Parathyroid adenoma (tissue), 2 donors: Measurements from ENCODE around the gene TUBA8.
A peak's percentile ranks its signal among the peaks of the same experiment; 100 is the strongest.

ENCODE experiments used
- H2AFZ ChIP-seq: fragments of 300-600 bp; sonication (generic); one replicate; pipeline ENCODE4 v1.7.0; 2017; ENCODE audit warnings: antibody characterized with exemption, mild to moderate bottlenecking
- H3K27ac ChIP-seq: fragments of 300-600 bp; sonication (generic); one replicate; pipeline ENCODE4 v1.7.0; 2017
- H3K27me3 ChIP-seq: fragments of 300-600 bp; sonication (generic); one replicate; pipeline ENCODE4 v1.7.0; 2017; ENCODE audit warnings: low read length; ENCODE audit not compliant: control insufficient read depth, insufficient read depth
- H3K36me3 ChIP-seq: fragments of 300-600 bp; sonication (generic); one replicate; pipeline ENCODE4 v1.7.0; 2017; ENCODE audit warnings: low read length; ENCODE audit not compliant: control insufficient read depth, insufficient read depth
- H3K4me1 ChIP-seq: fragments of 300-600 bp; sonication (generic); one replicate; pipeline ENCODE4 v1.7.0; 2017; ENCODE audit warnings: control low read depth
- H3K4me2 ChIP-seq: fragments of 300-600 bp; sonication (generic); one replicate; pipeline ENCODE4 v1.7.0; 2017; ENCODE audit warnings: low read length
- H3K4me3 ChIP-seq: fragments of 300-600 bp; sonication (generic); one replicate; pipeline ENCODE4 v1.7.0; 2017; ENCODE audit warnings: low read depth, low read length
- H3K79me2 ChIP-seq: fragments of 300-600 bp; sonication (generic); one replicate; pipeline ENCODE4 v1.7.0; 2017; ENCODE audit warnings: control low read depth
- H3K9ac ChIP-seq: fragments of 300-600 bp; sonication (generic); one replicate; pipeline ENCODE4 v1.7.0; 2017; ENCODE audit warnings: mild to moderate bottlenecking
- H3K9me3 ChIP-seq: fragments of 300-600 bp; sonication (generic); one replicate; pipeline ENCODE4 v1.7.0; 2017; ENCODE audit warnings: low read length; ENCODE audit not compliant: control insufficient read depth
- TF ChIP-seq, protein P1 (sequence below): fragments of 300-600 bp; sonication (generic); IDR thresholded peaks from one replicate; pipeline ENCODE4 v1.7.0; 2017; ENCODE audit warnings: antibody characterized with exemption, mild to moderate bottlenecking
- donor health status: primary hyperparathyroidism.

TUBA8 gene

GRCh38 chr22:18109410-18110193 lies 1.0 kb upstream of the TUBA8 start:
- Histone ChIP-seq H3K4me2 (peak overlapping the region; percentile 61), H3K9ac (no peak overlapping the region), H3K4me3 (no peak overlapping the region), H2AFZ (peak overlapping the region; percentile 75), H3K27me3 (no peaks in the 10 kb centered on the region), H3K36me3 (no peaks in the 10 kb centered on the region), H3K9me3 (no peaks in the 10 kb centered on the region), H3K79me2 (no peaks in the 10 kb centered on the region), H3K4me1 (no peaks in the 10 kb centered on the region), H3K27ac (no peak overlapping the region)
- TF ChIP-seq, protein P1, sequence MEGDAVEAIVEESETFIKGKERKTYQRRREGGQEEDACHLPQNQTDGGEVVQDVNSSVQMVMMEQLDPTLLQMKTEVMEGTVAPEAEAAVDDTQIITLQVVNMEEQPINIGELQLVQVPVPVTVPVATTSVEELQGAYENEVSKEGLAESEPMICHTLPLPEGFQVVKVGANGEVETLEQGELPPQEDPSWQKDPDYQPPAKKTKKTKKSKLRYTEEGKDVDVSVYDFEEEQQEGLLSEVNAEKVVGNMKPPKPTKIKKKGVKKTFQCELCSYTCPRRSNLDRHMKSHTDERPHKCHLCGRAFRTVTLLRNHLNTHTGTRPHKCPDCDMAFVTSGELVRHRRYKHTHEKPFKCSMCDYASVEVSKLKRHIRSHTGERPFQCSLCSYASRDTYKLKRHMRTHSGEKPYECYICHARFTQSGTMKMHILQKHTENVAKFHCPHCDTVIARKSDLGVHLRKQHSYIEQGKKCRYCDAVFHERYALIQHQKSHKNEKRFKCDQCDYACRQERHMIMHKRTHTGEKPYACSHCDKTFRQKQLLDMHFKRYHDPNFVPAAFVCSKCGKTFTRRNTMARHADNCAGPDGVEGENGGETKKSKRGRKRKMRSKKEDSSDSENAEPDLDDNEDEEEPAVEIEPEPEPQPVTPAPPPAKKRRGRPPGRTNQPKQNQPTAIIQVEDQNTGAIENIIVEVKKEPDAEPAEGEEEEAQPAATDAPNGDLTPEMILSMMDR, result no peak

GRCh38 chr22:18110954-18111758 lies 547 bp downstream of the TUBA8 start:
- H3K36me3 ChIP-seq, result no peaks in the 10 kb centered on the region
- H3K27me3 ChIP-seq, result no peaks in the 10 kb centered on the region
- TF ChIP-seq, protein P1, result no peak
- no peak overlapping the region for H3K9ac ChIP-seq
- H3K27ac ChIP-seq, result no peak overlapping the region
- peak overlapping the region; percentile 40 for H3K4me3 ChIP-seq
- peak overlapping the region; percentile 75 for H2AFZ ChIP-seq
- H3K79me2 ChIP-seq, result no peaks in the 10 kb centered on the region
- H3K4me2 ChIP-seq, result peak overlapping the region; percentile 61
- no peaks in the 10 kb centered on the region for H3K4me1 ChIP-seq
- H3K9me3 ChIP-seq, result no peaks in the 10 kb centered on the region

DNA sequence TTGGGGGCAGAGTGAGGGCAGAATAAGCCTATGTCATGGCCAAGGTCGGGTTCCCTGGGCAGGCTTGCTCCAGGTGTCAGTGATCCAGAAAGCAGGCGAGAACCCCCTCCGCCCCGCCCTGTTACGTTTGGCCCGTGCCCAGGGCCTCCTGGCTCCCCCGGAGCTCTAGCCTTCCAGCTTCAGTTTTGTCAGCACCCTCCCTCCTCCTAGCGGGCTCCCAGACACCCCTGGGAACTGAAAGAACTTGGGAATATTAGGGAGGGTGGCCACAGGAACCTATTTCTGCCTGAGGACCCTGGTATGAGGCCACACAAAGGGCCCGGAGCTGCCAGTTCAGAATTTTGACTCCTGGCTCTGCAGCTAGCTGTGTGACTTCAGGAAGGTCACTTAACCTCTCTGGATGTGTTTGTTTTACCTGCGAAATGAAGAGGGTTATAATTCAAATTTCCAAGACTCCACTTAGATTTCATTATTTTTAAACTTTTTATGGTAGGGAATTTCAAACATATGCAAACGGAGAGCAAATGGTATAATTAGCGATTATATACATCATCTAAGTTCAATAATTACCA lies 1.2 kb downstream of the TUBA8 start:
- Histone ChIP-seq H3K27me3 (no peaks in the 10 kb centered on the region), H3K79me2 (no peaks in the 10 kb centered on the region), H3K36me3 (no peaks in the 10 kb centered on the region), H3K4me1 (no peaks in the 10 kb centered on the region), H3K9ac (no peak overlapping the region), H2AFZ (no peak overlapping the region), H3K9me3 (no peaks in the 10 kb centered on the region), H3K4me3 (no peak overlapping the region), H3K4me2 (no peak overlapping the region), H3K27ac (no peak overlapping the region)
- TF ChIP-seq, protein P1, result no peak

GRCh38 chr22:18112440-18112839 lies 1.8 kb downstream of the TUBA8 start:
- Histone ChIP-seq H2AFZ (no peak overlapping the region), H3K9ac (no peak overlapping the region), H3K27ac (no peak overlapping the region), H3K4me2 (no peak overlapping the region), H3K9me3 (no peaks in the 10 kb centered on the region), H3K36me3 (no peaks in the 10 kb centered on the region), H3K4me3 (no peak overlapping the region), H3K27me3 (no peaks in the 10 kb centered on the region), H3K4me1 (no peaks in the 10 kb centered on the region), H3K79me2 (no peaks in the 10 kb centered on the region)
- TF ChIP-seq, protein P1, result no peak
